Hematopoietic multipotent progenitor cell treated with erythropoietin and hydrocortisone succinate and interleukin-3 and kit ligand, for 8 days (in vitro differentiated cells): ENCODE measurements around the gene PHYHIPL.

Experiments used
- DNase-seq: peaks from one replicate; pipeline ENCODE4 v3.0.0-alpha.2; 2015

Gene PHYHIPL

DNA sequence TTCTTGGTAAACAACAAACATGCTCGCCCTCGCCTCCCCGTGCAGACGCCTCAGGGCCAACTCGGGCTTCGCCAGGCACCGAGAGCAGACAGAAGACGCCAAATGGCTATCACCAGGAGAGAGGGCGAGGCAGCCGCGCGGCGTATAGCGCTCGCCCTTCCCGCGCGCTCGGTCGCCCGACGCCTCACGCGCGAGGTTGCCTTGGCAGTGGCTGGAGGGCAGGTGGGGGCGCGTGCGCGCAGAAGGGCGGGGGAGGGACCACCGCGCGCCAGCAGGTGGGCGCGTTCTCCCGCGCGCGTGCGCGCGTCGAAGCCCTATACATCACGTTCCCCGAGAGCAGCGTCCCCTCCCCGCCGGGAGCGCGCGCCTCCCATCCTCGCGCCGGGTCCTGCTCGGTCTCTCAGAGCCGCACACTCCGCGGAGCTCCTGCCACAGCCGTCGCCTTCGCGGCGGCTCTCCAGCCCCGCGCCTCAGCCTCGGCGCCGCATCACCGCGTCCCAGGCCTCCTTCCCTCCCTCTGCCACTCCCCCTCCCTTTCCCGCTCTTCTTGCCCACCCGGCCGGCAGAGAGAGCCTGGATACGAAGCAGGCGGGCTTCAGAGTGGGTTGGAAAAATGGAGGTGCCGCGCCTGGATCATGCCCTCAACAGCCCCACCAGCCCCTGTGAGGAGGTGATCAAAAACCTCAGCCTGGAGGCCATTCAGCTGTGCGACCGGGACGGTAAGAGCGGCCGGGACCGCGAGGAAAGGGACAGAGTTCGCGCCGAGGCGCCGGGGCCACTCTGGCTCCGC is at the start of gene PHYHIPL:
Gene PHYHIPL (plus strand): TSS at position 403 of the 790 bp plus-strand sequence. CDS start 211 bp downstream, at position 614.
- DNase-seq: no peak

DNA sequence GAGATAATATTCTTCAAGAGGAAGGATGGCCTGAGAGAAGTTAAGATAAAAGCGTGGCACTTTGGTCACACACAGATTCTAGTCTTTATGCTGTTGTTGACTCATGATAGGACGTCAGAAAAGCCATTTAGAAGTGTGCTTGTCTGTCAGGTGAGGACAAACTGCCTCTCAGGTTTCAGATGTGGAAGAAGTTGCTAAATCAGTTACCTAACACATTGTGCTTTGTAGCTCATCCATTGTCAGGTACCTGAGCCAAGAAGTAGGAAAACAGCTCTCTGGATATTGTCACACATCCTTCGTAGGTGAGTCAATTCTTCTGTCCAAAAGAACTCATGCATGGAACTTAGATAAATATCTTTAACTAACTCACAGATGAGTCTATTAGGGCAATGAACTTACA is 49.5 kb upstream of the PHYHIPL start:
- no peak for DNase-seq

DNA sequence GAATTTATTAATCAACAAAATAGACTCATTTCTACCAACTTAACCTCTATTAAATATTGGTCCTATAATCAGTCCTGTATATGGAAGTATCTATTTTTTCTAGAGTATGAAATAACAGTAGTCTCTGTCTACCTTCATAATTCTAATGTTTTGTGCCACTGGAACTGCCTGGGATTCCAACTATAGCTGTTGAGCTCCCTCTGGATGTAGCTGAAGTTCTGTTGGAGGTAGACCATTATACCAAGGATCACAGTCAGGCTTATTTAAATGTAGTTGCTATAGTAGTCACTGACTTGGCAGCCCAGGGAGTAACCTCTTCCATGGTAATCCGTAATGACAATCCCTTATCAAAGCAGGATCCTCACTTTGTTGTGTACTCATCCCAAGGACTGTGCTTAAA is 48.5 kb upstream of the PHYHIPL start:
- DNase-seq: no peak

DNA sequence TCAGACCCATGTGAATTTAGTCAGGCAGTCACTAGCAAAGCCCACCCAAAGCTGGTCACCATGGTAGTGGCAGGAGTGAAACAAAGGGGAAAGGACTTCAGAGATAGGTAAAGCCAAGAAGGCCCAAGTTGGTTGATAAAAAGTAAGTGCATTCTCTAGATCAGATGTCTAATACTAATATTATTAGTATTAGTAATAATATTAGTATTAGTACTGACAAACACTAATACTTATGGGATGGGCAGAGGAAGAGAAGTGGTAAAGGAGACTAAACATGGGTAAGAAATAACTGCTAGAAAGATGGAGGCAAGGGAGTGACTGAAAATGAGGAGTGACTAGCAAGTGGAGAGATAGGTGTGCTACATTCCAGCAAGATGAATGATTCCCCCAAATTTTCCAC is 46.6 kb upstream of the PHYHIPL start:
- DNase-seq: no peak

DNA sequence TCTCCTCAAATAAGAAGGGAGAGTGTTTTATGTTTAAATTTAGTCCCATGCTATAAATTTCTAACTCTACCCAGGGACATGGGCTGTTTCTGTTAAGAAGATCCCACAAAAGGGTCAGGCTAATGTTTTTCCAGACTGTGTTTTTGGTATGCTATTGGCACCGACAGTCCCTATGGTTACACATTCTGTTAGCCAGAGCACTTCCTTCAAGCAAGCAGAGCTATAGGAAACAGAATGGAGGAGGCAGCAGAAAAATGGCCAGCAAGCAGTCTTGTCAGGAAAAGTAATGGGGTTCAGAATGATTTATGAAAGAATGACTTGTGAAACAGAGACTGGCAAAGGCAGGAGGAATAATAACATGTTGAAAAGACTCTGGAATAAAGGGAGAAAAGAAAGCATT is 44.8 kb upstream of the PHYHIPL start:
- no peak for DNase-seq

DNA sequence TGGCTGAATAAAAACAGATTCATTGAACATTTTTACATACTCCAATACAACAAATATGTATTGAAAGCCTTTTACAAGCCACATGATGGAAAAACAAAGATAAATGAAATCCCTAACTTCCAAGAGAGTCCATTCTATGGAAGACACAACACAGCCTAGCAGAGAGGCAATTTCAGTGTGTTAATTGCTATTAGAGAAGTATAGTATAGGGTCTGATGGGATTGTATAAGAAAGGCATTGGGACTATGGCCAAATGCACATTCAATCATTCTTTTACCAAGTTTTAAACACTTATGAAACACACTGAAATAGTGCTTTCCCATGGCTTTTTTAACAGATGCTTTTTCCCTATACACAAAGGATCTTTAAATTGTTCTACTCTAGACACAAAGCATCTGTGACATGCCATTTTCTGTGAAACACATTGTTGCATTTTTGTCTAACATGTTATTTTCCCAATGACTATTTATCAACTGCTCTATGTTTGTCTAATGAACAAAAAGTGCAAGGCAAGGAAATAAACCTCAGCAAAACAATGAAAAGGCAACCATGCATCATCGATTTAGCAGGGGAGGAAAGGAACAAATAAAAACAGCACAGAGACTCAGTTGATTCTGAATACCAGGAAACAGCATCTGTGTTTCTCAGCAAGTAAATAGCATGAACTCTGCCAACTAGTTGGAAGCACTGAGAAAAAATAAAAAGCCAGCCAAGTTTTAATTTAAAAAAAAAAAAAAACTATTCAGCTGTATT is 42.4 kb upstream of the PHYHIPL start:
- no peak for DNase-seq

DNA sequence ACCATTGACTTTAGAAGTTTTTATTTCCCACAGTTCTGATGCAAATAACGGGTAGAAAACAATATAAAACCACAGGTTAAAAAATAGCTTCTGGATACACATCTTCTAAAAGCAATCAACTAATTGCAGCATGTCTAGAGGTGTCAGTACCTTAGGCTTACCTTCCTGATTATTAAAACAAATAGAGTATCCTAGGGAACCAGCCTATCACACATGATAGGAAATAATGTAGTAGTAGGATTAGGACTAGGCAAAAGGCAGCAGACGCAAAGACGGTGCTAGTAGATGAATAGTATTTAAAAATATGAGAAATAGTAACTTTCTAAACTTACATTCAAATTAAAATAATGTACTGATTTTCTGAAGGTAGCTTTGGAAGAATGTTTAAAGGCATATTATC is 41.7 kb upstream of the PHYHIPL start:
- no peak for DNase-seq

DNA sequence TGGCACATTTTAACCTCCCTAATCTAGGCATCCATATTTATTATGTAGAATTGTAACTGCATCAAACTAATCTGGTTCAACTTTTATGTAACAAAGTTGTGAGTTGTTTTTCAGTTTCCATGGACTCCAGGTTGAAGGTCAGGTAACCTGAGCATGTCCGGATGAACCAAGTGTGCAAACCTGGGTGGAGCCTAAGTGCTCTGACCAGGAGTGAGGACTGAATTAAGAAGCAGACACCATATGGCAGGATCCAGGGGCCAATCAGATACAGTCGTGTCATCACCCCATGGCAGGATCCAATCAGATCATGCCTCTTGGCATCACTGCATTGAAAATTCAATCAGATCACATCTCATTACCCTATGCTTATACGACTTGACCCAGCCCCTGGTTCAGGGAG is 41.2 kb upstream of the PHYHIPL start:
- DNase-seq: no peak

DNA sequence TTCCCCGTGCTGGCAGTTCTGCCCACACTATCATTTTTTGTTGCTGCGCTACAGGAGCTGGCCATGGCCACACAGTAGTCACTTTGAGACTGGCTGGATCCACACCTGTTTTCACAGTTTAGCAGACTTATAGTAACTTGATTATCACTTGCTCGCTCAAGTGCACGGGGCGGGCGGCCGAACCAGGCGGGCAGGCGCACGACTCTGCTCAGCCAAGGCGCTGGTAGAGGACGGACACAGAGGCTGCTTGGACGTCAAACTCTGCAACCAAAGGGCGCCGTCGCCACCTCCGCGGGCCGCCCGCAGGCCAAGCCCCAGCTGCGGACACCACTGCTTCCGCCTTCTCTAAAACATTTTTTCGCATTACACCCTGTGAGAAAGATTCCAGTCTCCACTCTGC is 38.4 kb upstream of the PHYHIPL start:
- no peak for DNase-seq

DNA sequence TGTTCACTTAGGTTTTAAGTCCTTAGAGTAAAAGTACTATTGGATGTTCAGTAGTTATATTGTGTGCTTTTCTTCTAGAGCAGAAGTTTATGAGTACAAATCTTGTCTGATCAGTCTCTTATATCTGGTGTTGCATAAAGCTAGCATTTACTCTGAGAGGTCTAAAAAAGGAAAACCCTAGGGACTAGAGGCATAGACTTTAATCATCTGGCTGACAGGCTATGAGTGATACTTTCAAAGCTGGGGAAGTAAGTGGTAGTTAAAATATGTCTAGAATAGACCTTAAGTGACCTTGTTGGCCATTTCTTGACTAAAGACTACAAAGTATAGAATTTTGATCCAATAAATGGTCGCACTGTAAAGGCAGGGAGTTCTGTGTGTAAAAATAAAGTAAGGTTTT is 32.9 kb upstream of the PHYHIPL start:
- DNase-seq: no peak

DNA sequence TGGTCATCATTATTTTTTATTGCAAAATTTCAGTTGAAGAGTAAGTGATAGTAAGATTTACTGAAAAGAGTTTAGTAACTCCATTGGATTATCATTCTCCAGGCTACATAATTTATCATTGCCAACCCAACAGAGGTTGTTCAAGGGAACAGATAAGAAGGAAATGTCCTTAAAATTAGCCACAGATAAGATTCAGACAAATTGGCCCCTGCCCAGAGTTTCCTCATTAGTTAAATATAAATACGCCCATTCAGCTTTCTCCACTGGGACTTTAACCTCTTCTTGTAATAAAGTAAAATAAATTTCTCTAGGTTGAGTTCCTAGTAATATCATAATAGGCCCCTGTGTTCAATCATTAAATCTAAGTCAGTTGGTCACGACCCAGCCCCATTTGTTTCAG is 27.7 kb upstream of the PHYHIPL start:
- no peak for DNase-seq

DNA sequence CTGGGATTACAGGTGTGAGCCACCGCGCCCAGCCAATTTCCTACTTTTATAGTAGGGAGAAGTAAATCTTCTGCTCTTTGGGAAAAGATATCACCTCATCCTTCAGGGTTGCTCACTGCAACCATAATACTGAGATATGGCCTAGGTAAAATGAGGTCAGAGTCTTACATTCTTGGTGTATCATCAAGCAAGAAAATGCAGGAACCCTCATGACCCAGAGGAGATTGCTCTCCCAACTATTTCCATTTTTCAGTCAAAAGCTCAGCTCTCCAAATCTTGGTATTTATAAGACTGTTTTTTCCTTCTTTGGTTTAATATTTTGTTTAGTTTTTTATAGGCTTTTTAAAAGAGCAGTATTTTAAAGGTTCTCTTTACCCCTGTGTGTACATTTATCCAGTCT is 20.9 kb upstream of the PHYHIPL start:
- no peak for DNase-seq

DNA sequence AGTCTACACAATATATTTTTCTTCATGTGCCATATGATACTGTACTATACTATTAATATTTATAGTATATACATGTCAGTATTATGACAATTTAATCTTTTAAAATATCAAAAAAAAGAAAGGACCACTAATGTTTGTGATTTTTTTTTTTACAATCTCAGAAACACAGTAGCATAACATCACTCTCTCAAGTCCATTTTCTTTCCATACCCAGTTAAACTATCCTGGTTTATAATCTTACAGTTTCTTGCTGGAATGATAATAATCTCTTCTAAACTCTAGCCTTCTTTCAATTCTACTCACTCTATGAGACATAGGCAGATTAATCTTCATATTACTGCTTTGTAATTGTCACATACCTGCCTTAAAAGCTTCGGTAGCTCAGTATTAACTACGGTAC is 8.9 kb upstream of the PHYHIPL start:
- DNase-seq: no peak

DNA sequence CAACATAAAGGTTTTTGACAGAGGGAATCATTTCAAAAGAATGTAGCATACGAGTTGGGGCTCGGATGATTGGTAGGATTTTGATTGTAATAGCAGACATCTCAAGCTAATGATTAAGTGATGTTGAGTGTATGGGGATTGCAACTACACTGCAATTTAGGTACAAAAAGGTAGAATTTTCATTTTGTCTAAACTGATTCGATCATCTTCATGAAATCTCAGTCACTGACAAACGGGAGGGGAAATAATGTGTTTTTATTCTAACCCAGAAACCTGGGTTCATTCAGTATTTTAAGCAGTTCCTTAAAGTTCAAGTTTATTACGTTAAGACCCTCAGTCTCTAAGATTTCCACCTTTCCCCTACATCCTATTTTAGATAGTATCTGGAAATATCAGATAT is 3.9 kb upstream of the PHYHIPL start:
- DNase-seq: no peak

DNA sequence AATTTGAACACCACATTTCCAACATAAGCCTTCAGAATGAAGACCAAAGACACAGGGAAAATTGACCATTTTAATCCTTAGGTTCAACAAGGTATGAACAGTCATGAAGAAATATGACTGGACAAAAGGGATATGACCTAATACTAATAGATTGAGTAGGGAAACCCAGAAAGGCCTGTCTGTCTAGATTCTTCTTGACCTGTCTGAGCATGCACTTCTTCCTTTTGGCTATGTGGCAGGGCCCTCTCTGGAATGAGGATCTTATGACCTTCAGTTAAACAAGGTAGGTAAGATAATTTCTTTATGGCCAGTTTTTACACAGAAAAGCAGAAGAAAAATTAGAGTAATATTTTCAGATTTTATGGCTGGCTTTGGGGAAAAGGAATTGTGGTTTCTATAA is 3.0 kb upstream of the PHYHIPL start:
- no peak for DNase-seq

DNA sequence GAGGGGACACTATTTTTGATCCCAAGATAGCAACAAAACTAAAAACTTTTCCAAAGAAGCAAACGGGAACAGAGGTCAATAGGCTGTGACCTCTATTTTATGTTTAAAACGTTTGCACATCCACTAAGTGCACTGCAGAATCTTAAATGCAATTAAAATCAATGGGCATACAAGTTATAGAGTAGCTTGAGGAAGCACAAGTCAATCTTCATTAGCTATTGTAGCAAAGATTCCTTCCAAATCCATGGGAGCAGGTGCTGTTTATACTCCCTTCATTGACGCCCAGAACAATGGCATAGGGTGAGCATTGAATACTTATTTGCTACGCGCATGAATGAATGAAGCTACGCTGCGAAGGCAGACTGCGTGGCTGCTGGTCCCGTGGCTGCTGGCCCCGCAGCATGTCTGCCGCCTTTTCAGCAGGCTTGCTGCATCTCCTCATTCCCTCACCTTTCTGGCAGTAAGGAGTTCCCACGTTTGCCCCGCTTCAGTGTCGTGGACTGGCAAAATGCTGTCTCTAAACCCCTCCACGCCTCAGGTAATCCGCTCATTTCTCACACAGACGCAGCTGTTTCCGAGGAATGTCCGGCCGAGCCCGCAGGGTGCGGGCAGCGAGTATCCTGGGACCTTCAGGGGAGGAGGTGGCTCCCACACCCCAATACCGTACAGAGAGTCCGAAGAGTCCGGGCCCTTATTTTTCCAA is 754 bp upstream of the PHYHIPL start:
- DNase-seq: no peak

DNA sequence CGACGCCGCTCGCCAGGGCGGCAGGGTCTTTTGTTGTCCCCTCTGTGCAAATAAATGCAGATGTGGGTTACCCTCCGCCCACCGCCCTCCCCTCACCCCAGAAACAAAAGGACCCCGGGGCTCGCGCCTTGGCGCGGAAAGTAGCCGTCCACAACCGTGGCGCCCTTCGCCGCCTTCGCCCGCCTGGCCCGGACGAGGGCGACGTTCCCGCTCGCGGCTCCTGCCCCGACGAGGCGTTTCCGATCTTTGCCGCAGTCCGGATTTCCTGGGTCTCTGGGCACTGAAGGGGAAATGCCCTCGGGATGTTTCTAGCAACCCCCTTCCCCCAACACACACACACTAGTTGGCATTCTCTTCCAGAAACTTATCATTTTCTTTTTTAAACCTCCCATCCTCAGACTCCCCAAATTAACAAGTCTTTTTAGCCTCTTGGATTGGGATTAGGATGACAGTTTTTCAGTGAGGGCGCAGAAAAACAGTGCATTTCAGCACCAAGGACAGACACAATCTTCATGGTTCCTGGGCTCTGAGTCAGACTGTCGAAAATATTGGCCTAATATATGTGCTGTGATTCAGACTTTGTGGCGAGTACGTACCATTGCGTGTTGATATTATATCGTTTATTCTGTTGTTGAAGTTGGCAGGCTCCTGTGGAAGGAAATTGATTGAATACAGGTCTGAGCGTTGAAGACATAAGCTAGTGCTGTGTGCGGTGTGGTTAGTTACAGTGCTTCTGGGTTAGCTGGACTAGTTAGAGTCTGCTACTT is 771 bp downstream of the PHYHIPL start:
- no peak for DNase-seq

DNA sequence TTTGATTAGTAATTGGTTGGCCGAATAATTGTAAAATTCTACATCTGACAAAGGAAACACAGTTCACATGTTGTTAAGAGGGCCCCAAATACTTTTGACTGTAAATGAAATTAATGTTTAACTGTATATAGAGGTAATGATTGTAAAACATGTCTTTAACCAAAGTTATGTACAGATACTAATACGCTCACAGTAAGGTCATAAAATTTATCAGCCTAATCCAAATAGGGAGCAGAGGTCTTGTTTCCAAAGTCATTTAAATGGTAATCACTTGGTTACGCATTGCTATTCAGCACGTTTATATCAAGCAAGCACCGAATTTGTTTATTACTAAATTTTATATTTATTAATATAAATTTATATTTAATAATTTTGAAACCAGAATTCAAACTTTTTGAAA is 1.4 kb downstream of the PHYHIPL start:
- no peak for DNase-seq

DNA sequence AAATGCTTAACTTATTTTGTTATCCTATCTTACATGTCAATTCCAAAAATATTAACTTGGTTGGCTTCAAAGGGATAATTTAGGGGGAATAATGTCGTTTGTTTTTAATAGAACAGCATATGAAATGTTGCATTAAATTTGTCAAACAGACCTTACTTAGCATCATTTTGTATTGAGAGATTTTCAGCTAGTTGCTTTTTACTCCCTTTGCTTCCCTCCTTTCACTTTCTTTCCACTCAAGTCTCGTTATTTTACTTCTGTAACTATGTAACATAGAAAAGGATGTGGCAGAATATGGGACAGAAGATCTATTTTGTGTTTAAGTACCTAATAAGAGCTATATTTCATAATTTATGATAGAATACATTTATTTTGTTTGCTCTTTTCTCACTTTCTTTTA is 2.6 kb downstream of the PHYHIPL start:
- DNase-seq: no peak

DNA sequence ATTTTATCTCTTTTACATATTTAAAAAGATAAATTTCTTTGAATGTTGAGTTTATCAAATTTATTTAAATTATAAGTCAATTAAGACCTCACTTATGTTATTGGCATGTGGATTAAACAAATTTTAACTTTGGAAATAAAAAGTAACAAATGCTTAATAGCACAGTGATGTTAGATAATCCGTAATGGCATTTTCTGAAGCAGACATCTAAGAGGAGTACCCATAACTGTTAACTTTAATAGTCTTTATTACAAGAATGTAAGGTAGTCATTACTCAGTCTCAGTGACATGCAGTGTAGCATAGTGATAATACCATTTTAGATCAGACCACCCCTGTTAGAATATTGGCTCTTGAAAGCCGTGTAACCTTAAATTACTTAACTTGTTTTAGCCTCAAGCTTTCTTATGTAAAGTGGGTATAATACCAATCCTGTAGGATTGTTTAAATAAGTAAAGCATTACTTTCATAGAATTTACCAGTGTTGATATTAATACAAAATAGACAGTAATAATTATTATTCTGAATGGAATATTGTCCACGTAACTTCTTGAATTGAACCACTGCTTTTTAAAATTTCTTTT is 4.3 kb downstream of the PHYHIPL start:
- no peak for DNase-seq

DNA sequence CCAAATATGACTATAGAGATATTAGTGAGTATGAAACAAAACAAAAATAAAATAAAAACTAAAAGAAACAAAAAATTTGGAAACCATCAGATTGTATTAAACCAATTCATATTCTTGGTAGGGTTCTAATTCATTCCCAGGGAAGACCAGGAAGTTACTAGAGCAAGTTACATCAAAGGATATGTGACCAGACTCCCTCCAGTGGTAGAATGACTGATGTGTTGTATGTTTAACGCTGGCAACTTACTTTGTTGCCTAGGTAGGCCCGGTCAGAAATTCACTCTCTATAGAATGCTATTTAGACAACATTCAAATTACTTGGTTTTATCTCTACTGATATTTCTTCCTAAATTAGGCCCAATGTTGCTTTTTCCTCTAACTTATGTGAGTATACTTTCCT is 5.2 kb downstream of the PHYHIPL start:
- peak; percentile 21 for DNase-seq

DNA sequence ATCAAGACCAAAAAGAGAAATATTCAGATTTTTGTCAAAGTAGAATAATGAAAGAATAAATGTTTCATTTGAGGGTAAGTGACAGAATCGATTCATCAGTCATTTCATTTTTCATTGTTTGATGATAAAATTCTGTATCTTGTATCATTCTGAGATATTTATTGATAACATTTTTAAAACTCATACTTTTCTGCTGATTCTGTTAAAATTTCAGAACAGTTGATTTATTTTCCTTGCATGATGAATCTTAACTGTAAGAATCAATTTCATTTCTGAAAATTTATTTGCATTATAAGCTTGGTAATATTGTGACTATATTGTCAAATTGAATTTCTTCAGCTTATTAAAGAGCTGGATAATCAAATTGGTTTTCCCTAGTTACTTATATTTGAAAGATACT is 13.9 kb downstream of the PHYHIPL start:
- no peak for DNase-seq

DNA sequence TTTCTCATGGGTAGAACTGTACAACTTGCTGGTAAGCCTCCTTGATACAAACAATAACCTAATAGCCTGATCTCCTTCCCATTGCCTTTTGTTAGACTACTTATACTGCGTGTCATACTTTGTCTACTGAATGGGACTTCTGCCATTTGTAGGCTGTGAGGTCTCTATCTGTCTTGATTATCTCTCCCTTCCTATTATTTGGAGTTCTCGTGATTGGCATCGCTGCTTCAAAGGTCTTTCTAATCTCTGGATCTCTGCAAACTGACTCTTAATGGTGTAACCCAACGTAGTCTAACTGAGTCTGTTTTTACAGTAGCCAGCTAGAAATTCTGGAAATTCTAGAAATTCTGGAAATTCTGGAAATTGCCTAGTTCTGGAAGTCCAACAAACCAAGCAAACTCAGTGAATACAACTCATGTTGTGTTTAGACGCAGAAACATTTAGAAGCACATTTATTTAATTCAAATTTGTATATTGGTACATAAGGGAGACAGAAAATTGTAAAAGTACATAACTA is 29.8 kb downstream of the PHYHIPL start:
- no peak for DNase-seq
